ENCODE results near the gene MYL7. TPM values are rescaled to one million over a fixed set of nuclear protein-coding genes. Genes with fewer than 3 reads are reported as not detected.

MYL7 gene
- total RNA-seq, 1 donor from 2014 or later, result not detected

- Histone ChIP-seq H3K4me3 (ENCODE audit: low read depth, low read length) (no peak overlapping the region), H3K36me3 (ENCODE audit: control insufficient read depth, insufficient read depth, low read length) (no peaks in the 10 kb centered on the region), H3K27me3 (ENCODE audit: control insufficient read depth, insufficient read depth, low read length) (peaks cover 2% of the 10 kb centered on the region)
- FAIRE-seq (no peak), DNase-seq (ENCODE audit: low read depth) (no peak)
- no peak for TF ChIP-seq CTCF (IDR thresholded peaks at IDR 0.05; ENCODE audit: insufficient read depth, low read length, severe bottlenecking)
Measured at GRCh38 chr7:44153948-44154335, 12.8 kb upstream of the MYL7 start.

GRCh38 chr7:44152971-44153947, 12.1 kb upstream of the MYL7 start:
- no peaks in the 10 kb centered on the region for H3K36me3 ChIP-seq (ENCODE audit: control insufficient read depth, insufficient read depth, low read length)
- peaks cover 2% of the 10 kb centered on the region for H3K27me3 ChIP-seq (ENCODE audit: control insufficient read depth, insufficient read depth, low read length)
- TF ChIP-seq CTCF (IDR thresholded peaks at IDR 0.05; ENCODE audit: insufficient read depth, low read length, severe bottlenecking), result no peak
- no peak for DNase-seq (ENCODE audit: low read depth)
- FAIRE-seq, result no peak
- H3K4me3 ChIP-seq (ENCODE audit: low read depth, low read length), result no peak overlapping the region

- no peak overlapping the region for H3K4me3 ChIP-seq (ENCODE audit: low read depth, low read length)
- H3K27me3 ChIP-seq (ENCODE audit: control insufficient read depth, insufficient read depth, low read length), result peaks cover 4% of the 10 kb centered on the region
- no peak for FAIRE-seq
- no peak for DNase-seq (ENCODE audit: low read depth)
- TF ChIP-seq CTCF (IDR thresholded peaks at IDR 0.05; ENCODE audit: insufficient read depth, low read length, severe bottlenecking), result no peak
- H3K36me3 ChIP-seq (ENCODE audit: control insufficient read depth, insufficient read depth, low read length), result no peaks in the 10 kb centered on the region
Measured at GRCh38 chr7:44151956-44152355, 10.8 kb upstream of the MYL7 start.

- DNase-seq (ENCODE audit: low read depth), result no peak
- TF ChIP-seq CTCF (IDR thresholded peaks at IDR 0.05; ENCODE audit: insufficient read depth, low read length, severe bottlenecking), result no peak
- FAIRE-seq, result no peak
- Histone ChIP-seq H3K27me3 (ENCODE audit: control insufficient read depth, insufficient read depth, low read length) (peaks cover 4% of the 10 kb centered on the region), H3K36me3 (ENCODE audit: control insufficient read depth, insufficient read depth, low read length) (no peaks in the 10 kb centered on the region), H3K4me3 (ENCODE audit: low read depth, low read length) (no peak overlapping the region)
Measured at GRCh38 chr7:44150966-44151941, 10.1 kb upstream of the MYL7 start.

GRCh38 chr7:44150466-44150832, 9.3 kb upstream of the MYL7 start:
- no peak for DNase-seq (ENCODE audit: low read depth)
- no peak for FAIRE-seq
- no peaks in the 10 kb centered on the region for H3K36me3 ChIP-seq (ENCODE audit: control insufficient read depth, insufficient read depth, low read length)
- TF ChIP-seq CTCF (IDR thresholded peaks at IDR 0.05; ENCODE audit: insufficient read depth, low read length, severe bottlenecking), result no peak
- peaks cover 4% of the 10 kb centered on the region for H3K27me3 ChIP-seq (ENCODE audit: control insufficient read depth, insufficient read depth, low read length)
- no peak overlapping the region for H3K4me3 ChIP-seq (ENCODE audit: low read depth, low read length)
